HUDEP-2 (cell line): ENCODE results near the gene SWSAP1.
"Not testable (repeated sequence)": the region's sequence is repeated elsewhere in the genome, so short reads cannot be mapped to it uniquely, and the experiment has no call there.

Source experiments
- DNase-seq, 76 experiments: peaks; one replicate each; lab custom pipeline; 2025; ENCODE audit not compliant: unreplicated experiment in 76 of 76; lab: John Stamatoyannopoulos, UW

The SWSAP1 gene

DNA sequence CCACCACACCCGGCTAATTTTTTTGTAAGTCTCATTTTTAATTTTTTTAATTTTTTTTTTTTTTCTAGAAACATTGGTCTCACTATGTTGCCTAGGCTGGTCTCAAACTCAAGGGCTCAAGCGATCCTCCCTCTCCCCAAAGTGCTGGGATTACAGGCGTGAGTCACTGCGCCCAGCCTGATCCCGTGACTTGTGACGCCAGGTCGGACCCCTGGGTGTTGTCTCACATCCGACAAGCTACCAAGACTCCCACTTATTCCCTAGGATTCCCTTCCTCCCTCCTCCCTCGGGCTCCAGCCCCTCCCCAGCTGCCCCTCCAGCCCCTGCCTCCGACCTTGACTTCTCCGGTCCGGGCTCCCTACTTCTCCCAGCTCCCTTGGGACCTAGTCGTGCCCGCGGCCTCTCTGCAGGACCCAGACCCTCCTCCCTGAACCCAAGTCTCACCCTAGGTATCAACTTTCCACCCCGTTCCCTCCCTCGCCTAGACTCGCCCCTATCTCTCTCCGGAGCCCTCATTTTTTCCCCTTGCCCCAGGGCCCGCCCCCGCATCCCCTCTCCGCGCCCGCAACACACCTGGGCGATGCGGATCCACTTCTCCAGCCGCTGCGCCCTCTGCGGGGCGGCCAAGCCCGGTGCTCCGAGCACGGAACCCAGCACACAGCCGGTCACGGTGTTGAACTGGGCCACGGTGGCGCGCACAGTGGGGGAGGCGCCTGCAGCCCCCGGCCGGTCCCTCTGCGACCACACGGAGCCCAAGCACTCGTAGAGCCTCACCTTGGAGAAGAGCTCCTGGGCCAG is 31.6 kb downstream of the SWSAP1 start:
- DNase-seq, result peak in 28 of 76 experiments; percentile 8 to 54 (median 25)

DNA sequence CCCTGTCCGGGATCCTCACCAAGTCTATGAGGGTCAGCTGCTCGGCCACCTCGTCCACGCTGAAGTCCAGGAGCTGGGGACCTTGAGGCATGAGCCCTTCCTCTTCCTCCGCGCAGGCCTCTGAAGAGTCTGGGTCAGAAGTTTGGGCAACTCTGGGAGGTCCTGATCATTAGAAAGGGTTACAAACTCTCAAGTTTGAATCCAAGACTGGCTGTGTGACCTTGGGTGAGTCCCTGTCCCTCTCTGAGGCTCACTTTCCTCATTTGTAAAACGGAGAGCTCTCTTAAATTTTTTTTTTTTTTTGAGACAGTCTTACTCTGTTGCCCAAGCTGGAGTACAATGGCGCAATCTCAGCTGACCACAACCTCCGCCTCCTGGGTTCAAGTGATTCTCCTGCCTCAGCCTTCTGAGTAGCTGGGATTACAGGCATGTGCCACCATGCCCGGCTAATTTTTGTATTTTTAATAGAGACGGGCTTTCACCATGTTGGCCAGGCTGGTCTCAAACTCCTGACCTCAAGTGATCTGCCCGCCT is 32.3 kb downstream of the SWSAP1 start:
- DNase-seq, result not testable (repeated sequence)

DNA sequence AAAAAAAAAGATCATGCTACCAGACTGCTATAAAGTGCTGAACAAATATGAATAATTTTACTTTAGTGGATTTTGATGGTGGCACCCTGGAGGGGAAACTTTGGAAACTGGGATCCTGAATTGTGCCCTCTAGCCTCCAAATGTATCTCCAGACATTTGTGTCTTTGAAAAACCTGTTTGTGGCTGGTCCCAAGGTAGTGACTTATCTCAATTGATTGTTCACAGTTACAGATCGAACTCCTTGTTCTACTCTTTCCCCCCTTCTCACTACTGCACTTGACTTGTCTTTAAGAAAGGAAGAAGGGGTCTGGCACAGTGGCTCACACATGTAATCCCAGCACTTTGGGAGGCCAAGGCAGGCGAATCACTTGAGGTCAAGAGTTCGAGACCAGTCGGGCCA is 34.1 kb downstream of the SWSAP1 start:
- DNase-seq, result no peak

DNA sequence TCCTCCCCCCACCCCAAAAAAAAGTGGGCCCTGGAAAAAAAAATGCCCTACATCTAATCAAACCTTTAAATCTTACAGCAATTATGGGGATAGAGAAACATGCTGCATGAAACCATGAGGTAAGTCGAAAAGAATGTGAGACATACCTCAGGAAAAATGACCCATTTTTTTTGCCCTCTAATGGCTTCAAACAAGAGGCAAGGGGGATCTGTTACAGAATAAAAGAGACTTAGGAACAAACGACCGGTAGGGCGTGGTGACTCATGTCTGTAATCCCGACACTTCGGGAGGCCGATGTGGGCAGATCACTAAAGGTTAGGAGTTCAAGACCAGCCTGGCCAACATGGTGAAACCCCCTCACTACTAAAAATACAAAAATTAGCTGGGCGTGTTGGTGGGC is 36.2 kb downstream of the SWSAP1 start:
- no peak for DNase-seq

DNA sequence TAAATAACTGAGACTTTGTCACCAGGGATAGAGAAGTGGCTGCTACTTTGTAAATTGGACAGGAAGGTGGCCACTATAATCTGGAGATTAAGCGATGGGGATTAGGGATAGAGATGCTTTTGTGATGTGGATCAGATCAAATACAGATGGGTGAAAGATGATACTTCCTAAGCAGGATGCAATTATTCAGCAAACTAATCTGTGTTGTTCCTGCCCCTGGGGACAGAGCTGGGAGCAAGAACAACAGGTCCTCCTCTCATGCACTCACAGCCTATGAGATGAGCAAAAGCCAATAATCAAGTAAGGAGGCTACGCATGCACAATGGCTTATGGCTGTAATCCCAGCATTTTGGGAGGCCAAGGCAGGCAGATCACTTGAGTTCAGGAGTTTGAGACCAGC is 40.1 kb downstream of the SWSAP1 start:
- no peak for DNase-seq

DNA sequence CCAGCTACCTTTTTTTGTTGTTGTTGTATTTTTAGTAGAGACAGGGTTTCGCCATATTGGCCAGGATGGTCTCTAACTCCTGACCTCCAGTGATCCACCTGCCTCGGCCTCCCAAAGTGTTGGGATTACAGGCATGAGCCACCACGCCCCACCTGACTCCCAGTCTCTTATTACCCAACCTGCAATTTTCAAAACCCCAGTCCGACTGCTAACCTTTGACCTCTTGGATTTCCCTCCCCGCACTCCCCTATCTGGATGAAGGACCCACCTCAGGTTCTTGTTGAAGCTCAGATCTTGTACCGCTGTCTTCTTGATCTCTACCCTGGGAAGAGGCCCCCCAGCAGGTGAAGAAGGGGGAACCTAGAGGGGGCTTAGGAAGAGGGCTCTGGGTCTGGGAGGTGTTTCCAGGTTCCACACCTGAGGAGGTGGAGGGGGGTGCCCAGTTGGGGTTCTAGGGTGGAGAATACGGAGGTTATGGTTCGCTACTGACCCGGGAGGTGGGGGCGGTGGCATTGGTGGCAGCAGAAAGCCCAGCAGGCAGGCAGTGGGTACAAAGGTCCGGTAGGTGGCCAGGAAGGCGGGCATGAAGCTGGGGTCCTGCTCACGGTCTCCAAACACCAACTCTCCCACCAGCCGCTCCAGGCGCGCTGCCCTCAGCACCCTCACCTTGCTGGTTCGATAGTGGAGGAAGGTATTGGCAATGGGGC is 42.0 kb downstream of the SWSAP1 start:
- no peak for DNase-seq

DNA sequence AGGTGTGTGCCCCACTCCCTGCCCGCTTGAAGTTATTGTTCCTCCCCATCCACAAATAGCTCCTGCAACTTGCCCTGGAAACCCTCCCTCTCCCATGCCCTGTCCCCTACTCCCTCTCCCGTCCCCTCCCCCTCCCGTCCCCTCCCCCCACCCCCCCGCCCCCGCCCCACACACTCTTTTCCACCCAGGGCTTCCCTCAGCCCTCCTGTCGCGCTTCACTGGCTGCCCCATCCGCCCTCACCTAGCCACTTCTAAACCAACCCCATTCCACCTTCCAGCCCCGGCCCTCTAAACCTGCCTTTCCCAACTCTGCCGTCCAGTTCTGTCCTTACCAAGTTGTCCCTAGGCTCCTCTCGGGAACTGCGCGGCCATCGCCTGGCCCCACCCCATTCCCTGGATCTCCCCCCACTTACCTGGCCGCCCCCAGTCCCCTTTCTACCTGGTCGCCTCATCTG is 43.7 kb downstream of the SWSAP1 start:
- DNase-seq, result no peak

DNA sequence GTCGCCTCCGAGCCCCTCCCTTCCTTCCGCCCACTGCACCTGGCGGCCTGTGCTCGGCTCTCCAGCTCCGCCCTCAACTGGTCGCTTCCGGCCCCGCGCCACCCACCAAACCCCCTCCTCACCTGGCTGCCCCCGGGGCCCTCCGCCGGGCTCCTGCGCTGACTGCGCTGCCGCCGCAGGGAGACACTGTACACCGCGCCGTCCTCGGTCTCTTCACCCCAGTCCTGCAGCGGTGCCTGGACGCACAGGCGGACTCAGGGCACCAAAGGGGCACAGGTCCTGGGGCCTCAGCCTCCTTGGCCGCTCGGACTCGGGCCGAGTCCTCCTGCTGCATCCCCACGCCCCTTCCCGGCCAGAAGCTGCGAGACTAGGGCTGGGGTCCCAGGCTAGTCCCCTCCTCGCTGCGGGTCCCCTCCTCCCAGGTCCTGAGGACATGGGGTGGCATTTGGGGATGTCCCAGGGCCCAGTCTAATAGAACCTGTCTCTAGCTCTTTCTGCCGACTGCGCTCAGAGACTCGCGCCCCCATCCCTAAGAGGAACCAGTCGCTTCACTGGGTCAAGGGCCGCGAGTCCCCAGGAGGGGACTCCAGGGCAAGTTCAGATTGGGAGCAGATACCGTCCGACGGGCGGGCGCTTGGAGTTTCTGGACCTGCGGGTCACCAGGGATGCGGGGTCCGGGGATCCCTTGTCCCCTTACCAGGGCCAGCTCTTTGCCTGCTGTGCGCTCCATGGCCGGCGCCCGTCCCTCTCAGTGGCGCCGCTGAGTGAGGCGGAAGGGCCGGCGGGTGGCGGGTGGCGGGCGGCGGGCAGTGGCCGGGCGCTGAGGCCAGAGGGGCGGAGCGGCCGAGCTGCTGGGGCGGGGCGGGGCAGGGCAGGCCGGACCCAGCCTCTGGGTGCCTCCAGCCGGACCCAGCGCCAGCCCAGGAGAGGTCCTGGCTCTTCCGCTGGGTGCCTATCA is 44.4 kb downstream of the SWSAP1 start, which contains the start of gene RGL3:
Gene RGL3 (minus strand): TSS at position 766 of the 958 bp plus-strand sequence. CDS start 36 bp downstream, at position 730.
- peak in 1 of 76 experiments; percentile 4 for DNase-seq

DNA sequence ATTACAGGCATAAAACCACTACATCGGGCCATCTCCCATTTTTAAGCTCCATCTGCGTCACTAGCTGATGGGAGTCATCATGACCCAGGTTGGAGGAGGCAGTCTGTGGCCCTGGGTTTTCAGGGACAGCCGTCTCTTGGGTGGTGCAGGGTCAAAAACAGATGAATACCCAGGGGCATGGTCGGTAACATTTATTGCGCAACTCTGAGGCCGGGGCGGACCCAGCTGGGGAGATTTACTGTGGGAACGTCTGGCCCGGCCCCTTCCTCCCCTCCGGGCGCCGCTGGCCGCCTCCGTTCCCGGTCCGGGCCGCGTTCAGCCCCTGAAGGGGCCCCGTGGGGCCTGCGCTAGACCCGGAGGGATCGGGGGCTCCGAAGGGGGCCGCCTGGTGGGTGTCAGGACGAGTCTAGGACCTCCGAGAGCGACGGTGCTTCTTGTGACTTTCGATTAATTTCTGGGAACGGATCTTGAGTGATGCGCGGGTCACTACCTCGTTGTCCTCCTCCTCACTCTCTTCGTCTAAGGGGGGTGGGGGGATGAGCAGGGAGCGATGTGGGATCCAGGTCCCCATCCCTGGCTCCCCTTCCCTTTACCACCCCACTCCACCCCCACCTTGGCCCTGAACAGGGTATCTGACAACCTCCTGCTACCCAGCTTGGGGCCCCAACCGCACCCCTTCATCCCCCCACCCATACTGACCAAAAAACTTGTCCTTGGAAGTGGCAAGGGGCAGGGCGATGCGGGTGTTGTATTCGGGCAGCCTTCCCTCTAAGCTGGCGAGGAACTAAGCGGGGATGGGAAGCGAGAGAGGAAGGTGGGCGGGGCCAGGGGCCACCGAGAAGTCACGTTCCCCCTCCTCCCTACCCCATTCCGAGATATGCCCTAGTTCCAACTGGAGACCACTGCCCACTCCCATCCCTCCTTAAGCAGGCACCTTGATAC is 46.2 kb downstream of the SWSAP1 start:
- DNase-seq, result no peak

DNA sequence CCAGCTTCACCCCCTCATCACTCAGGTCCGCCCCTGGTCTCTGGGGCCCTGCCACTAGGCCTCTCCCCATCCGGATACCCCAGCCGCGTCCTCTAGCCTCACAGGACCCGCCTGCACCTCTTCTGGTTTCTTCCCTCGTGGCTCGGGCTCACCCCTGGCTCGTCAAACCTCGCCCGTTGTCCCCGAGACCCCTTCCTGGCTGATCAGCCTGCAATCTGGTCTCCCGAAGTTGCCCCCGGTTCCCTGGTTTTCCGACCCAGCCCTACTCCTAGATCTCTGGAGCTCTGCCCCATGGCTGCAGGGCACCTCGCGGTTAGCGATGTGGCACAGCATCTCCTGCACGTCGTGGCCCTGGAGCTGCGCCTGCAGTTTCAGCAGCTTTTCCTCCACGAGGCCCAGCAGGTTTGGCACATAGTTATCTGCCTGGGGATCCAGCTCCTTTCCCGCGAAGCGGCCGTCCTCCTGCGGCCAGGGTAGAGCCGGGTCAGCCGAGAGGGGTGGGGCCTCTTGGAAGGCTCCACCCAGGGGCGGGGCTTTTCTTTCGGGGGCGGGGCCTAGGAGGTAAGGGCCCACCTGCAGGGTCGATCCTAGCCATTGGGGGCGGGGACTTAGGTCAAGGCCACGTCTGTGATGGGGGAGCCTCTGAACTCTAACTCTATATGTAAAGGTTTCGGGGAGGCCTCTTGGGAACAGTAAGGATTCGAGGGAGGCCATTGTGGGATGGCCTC is 47.1 kb downstream of the SWSAP1 start:
- DNase-seq, result peak in 32 of 76 experiments; percentile 12 to 74 (median 26)

DNA sequence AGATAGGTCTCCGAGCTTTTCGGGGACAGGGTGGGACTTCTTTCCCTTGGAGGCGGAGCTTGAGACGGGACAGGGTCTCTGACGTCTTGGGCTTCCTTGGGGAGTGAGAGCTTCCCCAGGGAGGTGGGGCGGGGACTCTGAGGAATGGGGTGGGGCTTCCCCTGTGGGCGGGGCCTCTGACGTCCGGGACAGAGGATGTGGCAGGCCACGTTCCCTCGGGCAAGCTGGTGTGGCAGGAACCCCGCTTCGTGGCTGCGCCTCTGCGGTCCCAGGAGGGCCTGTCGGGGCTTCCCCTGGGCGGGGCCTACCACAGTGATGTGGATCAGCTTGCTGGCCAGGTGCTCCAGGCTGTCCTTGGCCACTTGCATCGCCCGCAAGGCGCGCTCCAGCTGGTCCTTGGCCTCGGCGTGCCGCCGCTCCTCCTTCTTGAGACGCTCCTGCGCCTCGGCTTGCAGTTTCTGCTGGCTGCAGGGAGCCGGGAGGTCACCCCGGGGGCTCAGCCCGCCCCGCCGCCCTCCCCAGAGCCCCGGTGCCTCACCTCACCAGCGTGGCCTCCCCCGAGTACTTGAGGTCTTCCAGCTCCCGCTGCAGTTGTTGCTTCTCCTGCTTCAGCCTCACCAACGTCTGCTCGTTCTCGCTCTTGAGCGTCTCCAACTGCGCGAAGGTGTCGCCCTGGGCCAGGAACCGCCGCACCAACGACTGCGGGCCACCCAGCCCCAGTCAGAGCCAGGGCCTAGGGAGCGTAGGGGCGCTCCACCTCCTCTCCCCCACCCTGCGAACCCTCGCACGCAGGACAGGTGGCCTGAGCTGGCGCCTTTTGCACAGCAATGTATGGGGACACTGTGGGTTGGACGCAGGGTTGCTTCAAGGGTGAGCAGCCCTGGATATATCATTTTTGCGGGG is 47.9 kb downstream of the SWSAP1 start:
- peak in 34 of 76 experiments; percentile 1 to 74 (median 32) for DNase-seq

DNA sequence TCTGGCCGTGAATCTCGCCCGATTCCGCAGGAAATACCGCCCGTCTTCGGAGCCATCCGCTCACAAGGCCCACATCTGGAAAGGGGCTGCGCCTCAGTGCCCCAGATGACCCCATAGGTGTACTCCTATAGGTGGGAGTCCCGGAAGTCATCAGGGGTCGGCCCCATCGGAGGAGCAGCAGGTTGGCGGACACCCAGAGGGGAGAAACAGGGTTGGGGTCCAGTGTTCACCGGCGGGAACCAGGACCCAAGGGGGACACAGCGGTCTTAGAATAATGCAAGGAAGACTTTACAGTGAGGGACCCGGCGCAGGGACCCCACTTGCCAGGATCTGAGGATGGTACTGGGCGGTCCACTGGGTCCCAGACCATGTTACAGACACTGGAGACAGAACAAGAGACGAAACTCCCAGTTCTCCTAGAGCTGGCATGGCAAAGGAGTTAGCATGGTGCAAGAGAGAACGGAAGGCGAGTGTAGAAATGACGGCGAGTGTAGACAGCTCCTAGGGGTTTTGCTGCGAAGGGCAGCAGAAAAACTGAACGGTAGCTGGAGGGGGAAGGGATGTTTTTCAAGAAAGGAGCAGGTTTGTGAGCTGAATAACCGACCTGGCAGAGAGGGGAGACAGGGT is 48.8 kb downstream of the SWSAP1 start:
- no peak for DNase-seq

DNA sequence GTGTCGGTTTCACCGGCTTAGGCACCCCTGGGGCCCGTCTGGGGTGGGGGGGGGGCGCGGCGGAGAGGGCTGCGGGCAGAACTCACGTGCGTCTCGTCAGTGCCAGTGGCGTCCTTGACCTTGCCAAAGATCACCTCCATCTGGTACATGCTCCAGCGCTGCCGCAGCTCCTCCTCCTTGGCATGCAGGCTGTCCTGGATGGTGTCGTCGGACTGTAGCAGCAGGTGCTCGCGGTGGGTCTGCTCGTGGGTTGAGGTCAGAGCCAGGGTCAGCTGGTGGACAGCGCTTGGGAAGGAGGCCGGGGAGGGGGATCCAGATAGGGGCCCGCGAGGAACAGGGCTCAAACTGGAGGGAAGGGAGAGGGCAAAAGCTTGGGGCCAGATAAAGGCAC is 49.3 kb downstream of the SWSAP1 start:
- DNase-seq, result no peak
